Erythroblast (primary cell): ENCODE results near the gene ALPP.
"Not testable (repeated sequence)": the region's sequence is repeated elsewhere in the genome, so short reads cannot be mapped to it uniquely, and the experiment has no call there.

Experiments used
- GATA1 ChIP-seq: IDR thresholded peaks from 2 replicates; pipeline ENCODE4 v1.6.1; 2011; ENCODE audit warnings: low read depth, mild to moderate bottlenecking, control low read depth, low read length, moderate library complexity
- POLR2A ChIP-seq: IDR thresholded peaks from 2 replicates; pipeline ENCODE4 v1.6.1; 2011; ENCODE audit warnings: mild to moderate bottlenecking, low read length

DNA sequence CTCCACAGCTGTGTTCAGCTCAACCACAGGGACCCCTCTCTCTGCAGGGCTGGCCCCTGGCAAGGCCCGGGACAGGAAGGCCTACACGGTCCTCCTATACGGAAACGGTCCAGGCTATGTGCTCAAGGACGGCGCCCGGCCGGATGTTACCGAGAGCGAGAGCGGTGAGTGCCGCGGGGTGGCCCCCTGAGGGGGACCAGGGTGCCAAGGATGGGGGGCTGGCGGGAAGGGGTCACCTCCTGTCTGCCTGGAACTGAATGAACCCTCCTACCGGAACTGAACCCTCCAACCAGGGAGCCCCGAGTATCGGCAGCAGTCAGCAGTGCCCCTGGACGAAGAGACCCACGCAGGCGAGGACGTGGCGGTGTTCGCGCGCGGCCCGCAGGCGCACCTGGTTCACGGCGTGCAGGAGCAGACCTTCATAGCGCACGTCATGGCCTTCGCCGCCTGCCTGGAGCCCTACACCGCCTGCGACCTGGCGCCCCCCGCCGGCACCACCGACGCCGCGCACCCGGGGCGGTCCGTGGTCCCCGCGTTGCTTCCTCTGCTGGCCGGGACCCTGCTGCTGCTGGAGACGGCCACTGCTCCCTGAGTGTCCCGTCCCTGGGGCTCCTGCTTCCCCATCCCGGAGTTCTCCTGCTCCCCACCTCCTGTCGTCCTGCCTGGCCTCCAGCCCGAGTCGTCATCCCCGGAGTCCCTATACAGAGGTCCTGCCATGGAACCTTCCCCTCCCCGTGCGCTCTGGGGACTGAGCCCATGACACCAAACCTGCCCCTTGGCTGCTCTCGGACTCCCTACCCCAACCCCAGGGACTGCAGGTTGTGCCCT lies 2.9 kb downstream of the ALPP start:
- TF ChIP-seq POLR2A, GATA1: not testable (repeated sequence)
